Type B pancreatic cell (in vitro differentiated cells): ENCODE measurements around the gene PTPN1. TPM values are rescaled to one million over a fixed set of nuclear protein-coding genes. Genes with fewer than 3 reads are reported as not detected.
"Not testable (repeated sequence)": the region's sequence is repeated elsewhere in the genome, so short reads cannot be mapped to it uniquely, and the experiment has no call there.

ENCODE experiments used
- DNase-seq: peaks from one replicate; pipeline ENCODE4 v3.0.0; 2021; ENCODE audit warnings: mixed read lengths; ENCODE audit not compliant: unreplicated experiment; ENCODE audit errors: extremely low spot score
- H3K27ac Mint-ChIP-seq: 2 replicates; pipeline ENCODE4 v1.8.0; 2021; ENCODE audit warnings: mild to moderate bottlenecking, mixed read lengths
- H3K27me3 Mint-ChIP-seq: 2 replicates; pipeline ENCODE4 v1.8.0; 2021; ENCODE audit warnings: mixed read lengths
- H3K36me3 Mint-ChIP-seq: 2 replicates; pipeline ENCODE4 v1.8.0; 2021; ENCODE audit warnings: mixed read lengths
- H3K4me1 Mint-ChIP-seq: one replicate; pipeline ENCODE4 v1.8.0; 2021; ENCODE audit warnings: mixed read lengths; ENCODE audit not compliant: unreplicated experiment
- H3K4me3 Mint-ChIP-seq: 2 replicates; pipeline ENCODE4 v1.8.0; 2021; ENCODE audit warnings: mild to moderate bottlenecking, mixed read lengths
- H3K9me3 Mint-ChIP-seq: 2 replicates; pipeline ENCODE4 v1.8.0; 2021; ENCODE audit warnings: mixed read lengths
- total RNA-seq: library from RNA; stranded (reverse); gene quantifications from 2 replicates; pipeline ENCODE4 v1.2.1, GENCODE V29; 2021; ENCODE audit warnings: low replicate concordance
- TF ChIP-seq, protein P1 (sequence below): fragments of 200-600 bp; sonication (generic); conservative IDR thresholded peaks from 2 replicates; pipeline ENCODE4 v1.5.0; 2021; ENCODE audit warnings: antibody characterized with exemption, mild to moderate bottlenecking

Gene PTPN1
- total RNA-seq, 1 donor from 2014 or later, result 27.6 TPM

DNA sequence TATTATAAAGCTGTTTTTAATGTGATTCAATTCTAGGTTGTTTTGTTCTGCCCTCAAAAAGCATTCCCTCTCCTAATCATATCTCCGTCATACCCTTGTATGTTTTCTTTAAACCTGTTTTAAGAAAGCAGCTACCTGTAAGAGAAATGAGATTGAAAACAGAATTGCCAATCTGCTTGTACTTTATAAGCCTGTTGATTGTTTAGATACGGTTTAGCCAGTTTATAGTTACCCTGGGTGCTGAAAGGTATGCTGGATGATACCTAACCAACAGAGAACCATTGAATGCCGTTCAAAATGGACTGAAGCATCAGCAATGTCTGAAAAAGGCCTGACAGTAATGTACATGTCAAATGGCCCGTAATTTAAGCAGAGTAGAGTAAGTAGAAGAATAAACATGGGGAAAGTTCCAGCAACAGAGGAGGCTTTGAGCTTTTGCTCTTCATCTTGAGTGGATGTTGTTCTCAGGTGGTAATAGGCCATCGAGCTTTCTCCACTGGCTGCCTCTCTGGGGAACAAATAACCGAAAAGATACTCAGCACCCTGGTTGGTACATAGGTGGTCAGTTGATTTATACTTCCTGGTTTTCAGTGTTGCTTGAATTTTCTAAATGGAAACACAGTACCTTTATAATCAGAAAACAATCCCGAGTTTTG is 27.5 kb downstream of the PTPN1 start:
- DNase-seq, result no peak
- peaks cover 8% of the 10 kb centered on the region for H3K36me3 Mint-ChIP-seq
- peak overlapping the region; percentile 37 for H3K4me3 Mint-ChIP-seq
- peak overlapping the region; percentile 70 for H3K27ac Mint-ChIP-seq
- no peaks in the 10 kb centered on the region for H3K27me3 Mint-ChIP-seq
- no peaks in the 10 kb centered on the region for H3K9me3 Mint-ChIP-seq
- peaks cover 54% of the 10 kb centered on the region for H3K4me1 Mint-ChIP-seq
- TF ChIP-seq, protein P1, sequence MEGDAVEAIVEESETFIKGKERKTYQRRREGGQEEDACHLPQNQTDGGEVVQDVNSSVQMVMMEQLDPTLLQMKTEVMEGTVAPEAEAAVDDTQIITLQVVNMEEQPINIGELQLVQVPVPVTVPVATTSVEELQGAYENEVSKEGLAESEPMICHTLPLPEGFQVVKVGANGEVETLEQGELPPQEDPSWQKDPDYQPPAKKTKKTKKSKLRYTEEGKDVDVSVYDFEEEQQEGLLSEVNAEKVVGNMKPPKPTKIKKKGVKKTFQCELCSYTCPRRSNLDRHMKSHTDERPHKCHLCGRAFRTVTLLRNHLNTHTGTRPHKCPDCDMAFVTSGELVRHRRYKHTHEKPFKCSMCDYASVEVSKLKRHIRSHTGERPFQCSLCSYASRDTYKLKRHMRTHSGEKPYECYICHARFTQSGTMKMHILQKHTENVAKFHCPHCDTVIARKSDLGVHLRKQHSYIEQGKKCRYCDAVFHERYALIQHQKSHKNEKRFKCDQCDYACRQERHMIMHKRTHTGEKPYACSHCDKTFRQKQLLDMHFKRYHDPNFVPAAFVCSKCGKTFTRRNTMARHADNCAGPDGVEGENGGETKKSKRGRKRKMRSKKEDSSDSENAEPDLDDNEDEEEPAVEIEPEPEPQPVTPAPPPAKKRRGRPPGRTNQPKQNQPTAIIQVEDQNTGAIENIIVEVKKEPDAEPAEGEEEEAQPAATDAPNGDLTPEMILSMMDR, result no peak

DNA sequence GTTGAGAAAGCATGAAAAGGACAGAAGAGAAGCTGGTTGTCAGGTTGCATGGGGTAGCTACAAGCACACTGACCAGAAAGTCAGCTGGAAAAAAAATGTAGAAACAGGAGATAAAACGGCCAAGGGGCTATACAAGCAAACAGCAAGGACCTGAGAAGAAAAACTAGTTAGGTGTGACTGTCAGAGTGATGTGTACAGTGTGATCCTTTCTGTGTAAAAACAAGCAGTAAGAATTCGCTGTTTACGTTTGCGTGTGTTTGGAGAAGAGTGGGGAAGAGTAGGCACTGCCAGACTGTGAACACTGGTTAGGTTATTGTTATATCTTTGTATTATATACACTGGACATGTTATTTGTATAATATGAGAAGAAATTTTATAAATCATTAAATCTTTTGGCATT is 28.1 kb downstream of the PTPN1 start:
- Mint-ChIP-seq H3K4me1 (peaks cover 50% of the 10 kb centered on the region), H3K27me3 (no peaks in the 10 kb centered on the region), H3K9me3 (no peaks in the 10 kb centered on the region), H3K27ac (peak overlapping the region; percentile 70), H3K36me3 (peaks cover 8% of the 10 kb centered on the region), H3K4me3 (peak overlapping the region; percentile 37)
- TF ChIP-seq, protein P1, result no peak
- no peak for DNase-seq

DNA sequence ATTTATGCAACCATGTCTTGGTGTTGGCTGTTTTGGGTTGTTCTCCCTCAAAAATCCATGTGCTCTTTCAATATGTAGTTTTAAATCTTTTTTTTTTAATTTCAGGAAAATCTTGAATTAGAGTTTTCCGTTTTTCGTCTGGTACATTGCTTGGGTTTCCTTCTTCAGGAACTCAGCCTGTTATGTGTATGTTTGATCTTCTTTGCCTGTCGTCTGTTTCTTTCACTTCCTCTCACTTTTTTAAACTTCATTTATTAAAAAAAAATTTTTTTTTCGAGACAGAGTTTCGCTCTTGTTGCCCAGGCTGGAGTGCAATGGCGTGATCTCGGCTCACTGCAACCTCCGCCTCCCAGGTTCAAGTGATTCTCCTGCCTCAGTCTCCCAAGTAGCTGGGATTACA is 29.6 kb downstream of the PTPN1 start:
- H3K36me3 Mint-ChIP-seq, H3K27ac Mint-ChIP-seq, H3K9me3 Mint-ChIP-seq, DNase-seq, H3K27me3 Mint-ChIP-seq, H3K4me3 Mint-ChIP-seq: not testable (repeated sequence)
- peaks cover 46% of the 10 kb centered on the region for H3K4me1 Mint-ChIP-seq

DNA sequence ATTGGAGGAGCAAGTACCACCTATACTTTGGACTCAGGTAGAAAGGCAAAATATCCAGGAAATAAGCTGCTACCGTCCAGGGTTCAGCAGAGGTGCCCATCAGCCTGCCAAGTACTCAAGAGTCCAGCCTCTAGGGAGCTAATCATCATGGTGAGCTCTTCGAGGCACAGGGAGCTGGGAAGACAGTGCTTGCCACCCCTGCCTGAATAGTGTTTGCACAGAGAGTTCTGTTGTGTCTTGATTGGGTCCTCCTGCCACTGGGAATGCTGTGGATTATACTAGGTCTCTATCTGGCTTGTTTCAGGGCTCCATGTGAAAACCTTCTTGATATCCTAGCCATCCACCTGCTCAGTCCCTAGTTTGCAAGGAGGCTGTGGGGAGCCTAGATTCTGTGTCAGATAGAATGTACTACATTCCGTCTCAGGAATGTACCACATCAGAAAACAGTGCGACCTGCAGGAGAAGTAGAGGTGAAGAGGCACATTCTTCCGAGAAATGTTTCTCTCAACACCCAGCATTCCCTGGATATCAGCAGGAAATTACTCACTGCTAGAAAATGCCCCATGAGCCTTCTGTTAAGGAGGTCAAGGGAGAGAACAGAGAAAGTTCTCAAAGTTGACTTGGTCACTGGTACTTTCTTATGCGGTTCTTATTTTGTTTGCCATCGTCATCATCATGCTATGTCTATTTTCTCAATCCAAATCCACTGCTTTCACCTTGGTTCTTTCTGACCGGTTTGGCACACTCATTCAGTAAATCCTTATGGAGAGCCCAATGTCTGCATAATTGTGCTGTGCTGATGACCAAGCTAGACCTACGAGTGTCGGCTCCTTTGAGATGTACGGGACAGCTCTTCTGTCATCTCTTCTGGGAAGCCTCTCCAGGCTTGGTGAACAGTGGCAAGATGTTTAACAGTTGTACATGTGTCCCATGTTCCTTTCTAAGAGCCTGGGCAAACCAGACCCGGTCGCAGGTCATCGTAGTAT is 30.7 kb downstream of the PTPN1 start:
- TF ChIP-seq, protein P1, result no peak
- no peak overlapping the region for H3K4me3 Mint-ChIP-seq
- peaks cover 5% of the 10 kb centered on the region for H3K36me3 Mint-ChIP-seq
- H3K27ac Mint-ChIP-seq, result peak overlapping the region; percentile 19
- H3K9me3 Mint-ChIP-seq, result no peaks in the 10 kb centered on the region
- DNase-seq, result no peak
- H3K4me1 Mint-ChIP-seq, result peaks cover 37% of the 10 kb centered on the region
- H3K27me3 Mint-ChIP-seq, result no peaks in the 10 kb centered on the region

DNA sequence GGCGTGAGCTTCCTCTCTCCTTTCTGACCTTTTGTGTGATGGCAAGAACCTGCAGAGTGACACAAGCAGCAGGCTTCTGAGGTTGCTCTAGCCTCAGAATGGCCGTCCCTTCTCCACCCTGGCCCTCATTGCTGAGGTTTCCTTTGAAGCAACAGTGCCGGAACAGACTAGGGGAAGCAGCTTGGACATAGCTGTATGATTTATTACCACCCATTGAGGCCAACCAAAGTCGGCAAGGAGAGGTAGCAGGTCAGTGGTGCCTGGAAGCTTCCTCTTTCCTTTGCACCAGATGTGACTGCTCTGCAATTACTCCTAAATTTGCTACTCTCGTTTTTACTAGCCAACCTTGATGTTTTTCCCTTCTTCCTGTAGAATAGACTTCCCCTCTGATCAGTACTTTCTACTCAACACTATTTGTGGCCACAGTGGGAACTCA is 31.4 kb downstream of the PTPN1 start:
- no peak for DNase-seq
- no peaks in the 10 kb centered on the region for H3K27me3 Mint-ChIP-seq
- no peaks in the 10 kb centered on the region for H3K9me3 Mint-ChIP-seq
- H3K4me3 Mint-ChIP-seq, result no peak overlapping the region
- H3K27ac Mint-ChIP-seq, result peak overlapping the region; percentile 19
- peaks cover 31% of the 10 kb centered on the region for H3K4me1 Mint-ChIP-seq
- peaks cover 5% of the 10 kb centered on the region for H3K36me3 Mint-ChIP-seq
- TF ChIP-seq, protein P1, result no peak

DNA sequence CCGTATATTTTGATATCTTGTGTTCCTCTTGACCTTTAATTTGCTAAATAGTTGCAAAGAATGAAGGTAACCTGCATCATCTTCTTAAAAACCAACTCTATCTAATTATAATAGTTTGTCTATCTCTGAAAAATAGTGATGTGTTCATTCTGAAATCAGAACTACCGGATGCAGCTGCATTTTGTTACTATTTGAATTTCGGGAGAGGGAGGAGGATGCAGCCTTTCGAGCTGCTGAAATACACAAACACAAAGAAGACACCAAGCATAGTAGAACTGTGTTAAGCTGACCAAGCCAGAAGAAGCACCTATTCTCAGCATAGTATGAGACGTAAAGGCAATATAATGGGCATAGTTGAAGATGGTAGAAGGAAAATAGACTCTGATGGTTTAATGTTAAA is 33.1 kb downstream of the PTPN1 start:
- H3K9me3 Mint-ChIP-seq, result no peaks in the 10 kb centered on the region
- peaks cover 28% of the 10 kb centered on the region for H3K4me1 Mint-ChIP-seq
- no peak overlapping the region for H3K4me3 Mint-ChIP-seq
- H3K27me3 Mint-ChIP-seq, result no peaks in the 10 kb centered on the region
- no peak overlapping the region for H3K27ac Mint-ChIP-seq
- no peaks in the 10 kb centered on the region for H3K36me3 Mint-ChIP-seq
- TF ChIP-seq, protein P1, result no peak
- DNase-seq, result no peak
